Stimulated activated naive CD8-positive, alpha-beta T cell treated with anti-CD3 and anti-CD28 coated beads, Interleukin-15, amount 100 ng/mL, for 72 hours (primary cell): ENCODE measurements around the gene MCM3AP.
A peak's percentile ranks its signal among the peaks of the same experiment; 100 is the strongest.

Experiments
- ATAC-seq: fragments of 150-1000 bp; cut with Tn5 transposase; 2 replicates; pipeline ENCODE4 v1.10.0; 2021; ENCODE audit warnings: mild to moderate bottlenecking, moderate library complexity
- DNase-seq, 2 donors: peaks; one replicate each; pipeline ENCODE4 v3.0.0; 2021 to 2022
- H3K27ac Mint-ChIP-seq, 2 donors: one replicate each; pipeline ENCODE4 v1.8.0; 2022; ENCODE audit warnings: mild to moderate bottlenecking in 2 of 2, mixed read lengths in 2 of 2, moderate library complexity in 2 of 2
- H3K27me3 Mint-ChIP-seq: one replicate; pipeline ENCODE4 v1.8.0; 2022; ENCODE audit warnings: mixed read lengths
- H3K4me1 Mint-ChIP-seq: one replicate; pipeline ENCODE4 v1.8.0; 2022; ENCODE audit warnings: mild to moderate bottlenecking, mixed read lengths
- H3K4me3 Mint-ChIP-seq, 2 donors: one replicate each; pipeline ENCODE4 v1.8.0; 2022; ENCODE audit warnings: mild to moderate bottlenecking in 2 of 2, mixed read lengths in 2 of 2, moderate library complexity in 1 of 2
- H3K9me3 Mint-ChIP-seq, 2 donors: one replicate each; pipeline ENCODE4 v1.8.0; 2022; ENCODE audit warnings: mixed read lengths in 2 of 2

Gene MCM3AP

DNA sequence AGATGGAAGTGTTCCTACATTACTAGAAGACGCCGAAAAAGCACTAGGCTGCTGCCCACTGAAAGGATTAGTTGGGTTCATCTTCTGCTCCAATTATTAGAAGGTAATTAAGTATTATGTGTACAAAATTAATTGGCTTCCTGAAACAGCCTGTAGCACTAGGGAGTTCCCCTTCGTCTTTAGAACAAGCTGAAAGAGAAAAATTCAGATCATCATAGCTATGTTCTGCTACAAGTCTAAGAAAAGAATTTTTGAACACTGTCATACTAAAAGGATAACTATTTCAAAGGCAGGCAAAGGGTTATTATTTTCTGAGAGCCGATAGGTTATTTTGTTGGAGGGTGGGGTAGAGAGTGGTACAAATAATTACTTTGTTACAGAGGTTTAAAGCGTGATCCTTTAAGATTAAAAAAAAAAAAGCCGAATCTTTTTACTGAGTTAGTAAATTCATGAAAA, at the start of gene MCM3AP:
TSS of gene MCM3AP (minus strand) at position 406 of the 456 bp plus-strand sequence. CDS start at position 81, 325 bp downstream.
- Mint-ChIP-seq H3K4me3 (peak within 1 kb of the TSS; percentile 99), H3K27ac (peak within 1 kb of the TSS; percentile 97), H3K4me1 (peaks cover 59% of the 10 kb centered on the region), H3K9me3 (no peaks in the 10 kb centered on the region), H3K27me3 (no peaks in the 10 kb centered on the region)
- DNase-seq: no peak
- no peak for ATAC-seq

- Mint-ChIP-seq H3K9me3 (no peaks in the 10 kb centered on the region), H3K27me3 (no peaks in the 10 kb centered on the region), H3K27ac (no peak overlapping the region), H3K4me3 (no peak overlapping the region), H3K4me1 (no peaks in the 10 kb centered on the region)
- no peak for ATAC-seq
- DNase-seq: no peak
Observed at GRCh38 chr21:46334351-46335140, 49.1 kb upstream of the MCM3AP start.

DNA sequence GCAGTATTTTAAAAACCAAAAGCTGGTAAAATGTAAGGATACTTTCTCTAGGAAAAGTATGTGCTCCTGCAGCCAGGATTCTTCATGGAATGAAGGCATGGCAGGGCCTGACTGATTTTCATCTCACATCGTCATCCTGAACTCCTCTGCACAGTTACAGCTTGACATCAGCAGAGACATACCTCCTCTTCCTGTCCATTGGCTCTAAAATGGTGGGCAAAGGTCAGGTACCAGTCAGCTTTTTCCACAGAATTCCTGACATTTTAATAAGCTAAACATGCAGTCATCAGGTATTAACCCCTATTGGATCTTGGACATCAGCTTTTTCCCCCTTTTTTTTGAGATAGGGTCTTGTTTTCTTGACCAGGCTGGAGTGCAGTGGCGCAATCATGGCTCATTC, 44.4 kb upstream of the MCM3AP start:
- ATAC-seq (no peak), DNase-seq (no peak)
- Mint-ChIP-seq H3K27me3 (no peaks in the 10 kb centered on the region), H3K4me3 (no peak overlapping the region), H3K9me3 (no peaks in the 10 kb centered on the region), H3K27ac (no peak overlapping the region), H3K4me1 (peaks cover 22% of the 10 kb centered on the region)

GRCh38 chr21:46328151-46328550, 42.7 kb upstream of the MCM3AP start:
- no peak overlapping the region for H3K4me3 Mint-ChIP-seq
- no peaks in the 10 kb centered on the region for H3K9me3 Mint-ChIP-seq
- peak overlapping the region in 1 of 2 donors; percentile 77 for H3K27ac Mint-ChIP-seq
- ATAC-seq: no peak
- H3K4me1 Mint-ChIP-seq: peaks cover 22% of the 10 kb centered on the region
- no peak for DNase-seq
- H3K27me3 Mint-ChIP-seq: no peaks in the 10 kb centered on the region

DNA sequence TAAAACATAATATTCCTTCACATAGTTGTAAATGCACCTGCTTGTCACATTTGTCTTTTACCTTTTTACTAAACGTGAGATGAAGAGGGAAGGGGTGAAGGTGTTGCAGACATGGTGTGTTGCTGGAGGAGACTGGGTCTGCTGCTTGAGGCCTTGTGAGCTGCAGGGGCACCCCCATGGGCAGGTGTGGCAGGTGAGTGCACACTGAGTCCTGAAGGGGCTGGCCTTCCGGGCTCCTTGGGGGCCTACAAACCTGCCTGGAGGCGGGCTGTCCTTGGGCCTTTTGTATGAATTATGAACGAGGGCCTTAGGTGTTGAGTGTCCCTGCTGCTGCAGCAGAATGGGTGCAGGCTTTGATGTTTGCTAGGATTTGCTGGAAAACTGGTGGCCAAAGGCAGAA, 42.3 kb upstream of the MCM3AP start:
- ATAC-seq (no peak), DNase-seq (no peak)
- H3K27ac Mint-ChIP-seq: no peak overlapping the region
- H3K27me3 Mint-ChIP-seq: no peaks in the 10 kb centered on the region
- no peaks in the 10 kb centered on the region for H3K9me3 Mint-ChIP-seq
- no peak overlapping the region for H3K4me3 Mint-ChIP-seq
- peaks cover 27% of the 10 kb centered on the region for H3K4me1 Mint-ChIP-seq

- H3K9me3 Mint-ChIP-seq: no peaks in the 10 kb centered on the region
- ATAC-seq (no peak), DNase-seq (no peak)
- peaks cover 42% of the 10 kb centered on the region for H3K4me1 Mint-ChIP-seq
- no peaks in the 10 kb centered on the region for H3K27me3 Mint-ChIP-seq
- no peak overlapping the region for H3K27ac Mint-ChIP-seq
- no peak overlapping the region for H3K4me3 Mint-ChIP-seq
Observed at GRCh38 chr21:46326110-46326703, 40.8 kb upstream of the MCM3AP start.

- no peaks in the 10 kb centered on the region for H3K27me3 Mint-ChIP-seq
- H3K4me3 Mint-ChIP-seq: peak overlapping the region; percentile 87 to 96
- ATAC-seq: peak; percentile 5
- no peaks in the 10 kb centered on the region for H3K9me3 Mint-ChIP-seq
- peaks cover 50% of the 10 kb centered on the region for H3K4me1 Mint-ChIP-seq
- peak; percentile 39 to 43 for DNase-seq
- peak overlapping the region; percentile 52 to 91 for H3K27ac Mint-ChIP-seq
Observed at GRCh38 chr21:46325073-46325912, 39.9 kb upstream of the MCM3AP start.

DNA sequence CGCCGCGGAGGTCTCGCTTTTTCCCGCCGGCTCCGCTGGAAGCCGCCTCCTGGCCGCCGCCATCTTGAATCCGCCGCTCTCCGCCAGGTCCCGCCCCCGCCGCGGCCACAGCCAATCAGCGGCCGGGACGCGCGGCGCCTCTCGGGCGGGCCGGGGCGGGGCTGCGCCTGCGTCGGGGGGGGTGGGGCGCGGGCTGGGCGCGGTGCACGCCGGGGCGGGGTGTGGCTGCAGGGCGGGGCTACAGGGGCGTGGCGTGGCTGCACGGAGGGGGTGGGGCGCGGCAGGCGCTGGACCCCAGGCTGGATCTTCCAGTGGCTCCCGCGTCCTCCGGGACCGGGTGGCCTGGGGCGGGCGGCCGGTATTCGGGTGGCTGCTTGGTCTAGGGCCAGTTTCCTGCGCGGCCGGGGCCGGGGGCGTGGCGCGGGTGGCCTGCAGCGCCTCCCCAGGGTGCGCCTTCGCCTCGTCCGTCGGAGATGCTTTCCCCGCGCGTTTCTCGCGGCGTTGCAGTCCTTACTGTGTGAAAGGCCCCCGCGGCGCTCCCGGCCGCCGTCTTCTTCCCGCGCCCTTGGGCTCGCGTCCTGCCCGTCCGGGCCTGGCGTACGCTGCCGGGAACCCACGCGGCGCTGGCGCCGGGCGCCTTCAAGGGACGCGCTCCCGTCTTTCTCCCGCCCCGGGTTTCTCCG, 39.1 kb upstream of the MCM3AP start:
- peaks cover 52% of the 10 kb centered on the region for H3K4me1 Mint-ChIP-seq
- peak overlapping the region; percentile 96 to 99 for H3K4me3 Mint-ChIP-seq
- DNase-seq (peak; percentile 88 to 89), ATAC-seq (peak; percentile 82)
- H3K9me3 Mint-ChIP-seq: no peaks in the 10 kb centered on the region
- H3K27me3 Mint-ChIP-seq: no peaks in the 10 kb centered on the region
- H3K27ac Mint-ChIP-seq: peak overlapping the region; percentile 99 to 100

- DNase-seq: peak; percentile 99
- H3K27me3 Mint-ChIP-seq: no peaks in the 10 kb centered on the region
- peak; percentile 90 for ATAC-seq
- H3K4me1 Mint-ChIP-seq: peaks cover 52% of the 10 kb centered on the region
- H3K9me3 Mint-ChIP-seq: no peaks in the 10 kb centered on the region
- H3K4me3 Mint-ChIP-seq: peak within 1 kb of the TSS; percentile 96 to 99
- peak within 1 kb of the TSS; percentile 99 to 100 for H3K27ac Mint-ChIP-seq
Observed at GRCh38 chr21:46323710-46324389, 38.4 kb upstream of the MCM3AP start, which contains the start of the genes C21orf58 and PCNT. Gene C21orf58 (minus strand): TSS chr21:46323870. CDS start chr21:46322738, 1,132 bp downstream. Gene PCNT (plus strand): TSS chr21:46324156. CDS start chr21:46324229, 73 bp downstream.

- ATAC-seq: peak; percentile 15
- Mint-ChIP-seq H3K9me3 (no peaks in the 10 kb centered on the region), H3K4me1 (peaks cover 56% of the 10 kb centered on the region), H3K27me3 (no peaks in the 10 kb centered on the region), H3K27ac (peak overlapping the region; percentile 97 to 100), H3K4me3 (peak overlapping the region; percentile 96 to 99)
- DNase-seq: no peak
Observed at GRCh38 chr21:46323227-46323709, 37.9 kb upstream of the MCM3AP start.

DNA sequence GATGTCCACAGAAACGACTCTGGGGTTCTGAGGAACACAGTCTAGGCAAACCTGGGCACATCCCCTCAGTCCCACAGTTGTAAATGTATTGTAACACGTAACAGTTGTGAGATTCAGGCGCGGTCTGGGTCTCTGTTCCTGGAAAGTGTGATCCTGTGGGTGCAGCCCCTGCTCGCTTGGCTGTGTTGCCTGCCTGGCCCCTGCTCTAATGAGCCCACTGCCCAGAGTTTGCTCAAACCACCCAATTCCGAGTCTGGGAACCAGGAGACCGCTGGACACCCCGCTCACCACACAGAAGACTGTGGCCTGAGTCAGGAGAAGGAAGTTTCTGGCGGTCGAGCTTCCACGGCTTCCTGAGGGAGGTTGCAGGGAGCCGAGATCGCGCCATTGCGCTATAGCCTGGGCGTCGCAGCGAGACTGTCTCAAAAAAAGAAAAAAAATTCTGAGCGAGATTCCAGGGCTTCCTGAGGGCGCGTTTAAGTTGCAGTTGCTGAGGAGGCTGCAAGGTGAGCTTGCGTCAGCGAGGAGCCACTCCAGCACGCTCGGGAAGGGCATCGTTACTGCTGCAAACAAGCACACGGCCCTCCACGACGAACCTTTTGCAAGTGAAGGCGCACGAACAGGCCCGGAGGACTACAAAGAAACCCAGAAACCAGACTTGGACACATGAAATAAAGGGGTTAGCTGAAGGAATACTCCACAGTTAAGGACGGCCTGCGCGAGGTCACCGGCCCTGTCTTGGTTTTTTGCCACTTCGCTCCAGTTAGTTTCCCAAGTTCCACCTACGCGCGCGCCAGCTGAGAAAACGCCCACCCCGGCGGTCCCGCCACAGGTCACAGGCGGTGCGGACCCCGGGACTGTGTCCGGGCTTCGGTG, 37.2 kb upstream of the MCM3AP start:
- ATAC-seq: no peak
- peak; percentile 12 to 29 for DNase-seq
- H3K27me3 Mint-ChIP-seq: no peaks in the 10 kb centered on the region
- H3K4me3 Mint-ChIP-seq: peak overlapping the region; percentile 96 to 99
- H3K9me3 Mint-ChIP-seq: no peaks in the 10 kb centered on the region
- peak overlapping the region; percentile 97 to 100 for H3K27ac Mint-ChIP-seq
- H3K4me1 Mint-ChIP-seq: peaks cover 55% of the 10 kb centered on the region

GRCh38 chr21:46320331-46320801, 35.0 kb upstream of the MCM3AP start:
- Mint-ChIP-seq H3K27ac (peak overlapping the region in 1 of 2 donors; percentile 48), H3K4me3 (peak overlapping the region; percentile 46 to 53), H3K9me3 (no peaks in the 10 kb centered on the region), H3K4me1 (peaks cover 37% of the 10 kb centered on the region), H3K27me3 (no peaks in the 10 kb centered on the region)
- no peak for ATAC-seq
- DNase-seq: no peak

- no peak for ATAC-seq
Observed at GRCh38 chr21:46319186-46319585, 33.8 kb upstream of the MCM3AP start.

More at GRCh38 chr21:46319186-46319585, 33.8 kb upstream of the MCM3AP start:
- no peak overlapping the region for H3K27ac Mint-ChIP-seq
- peaks cover 35% of the 10 kb centered on the region for H3K4me1 Mint-ChIP-seq
- H3K9me3 Mint-ChIP-seq: no peaks in the 10 kb centered on the region
- DNase-seq: no peak
- no peaks in the 10 kb centered on the region for H3K27me3 Mint-ChIP-seq
- no peak overlapping the region for H3K4me3 Mint-ChIP-seq
